Upper lobe of right lung (tissue), 1 donor: Measurements from ENCODE around the gene ASTN2. TPM values are rescaled to one million over a fixed set of nuclear protein-coding genes. Genes with fewer than 3 reads are reported as not detected.

Source experiments
- ATAC-seq: fragments of 200-7000 bp; cut with Tn5 transposase; one replicate; pipeline ENCODE4 v1.9.1; 2020; ENCODE audit warnings: mild to moderate bottlenecking, moderate library complexity
- DNase-seq: peaks from one replicate; pipeline ENCODE4 v3.0.0-alpha.2; 2020
- H3K27ac ChIP-seq: fragments of 200-600 bp; one replicate; pipeline ENCODE4 v1.8.0; 2022
- H3K27me3 ChIP-seq: fragments of 200-600 bp; one replicate; pipeline ENCODE4 v1.8.0; 2022; ENCODE audit warnings: mild to moderate bottlenecking
- H3K36me3 ChIP-seq: fragments of 200-600 bp; one replicate; pipeline ENCODE4 v1.8.0; 2022
- H3K4me1 ChIP-seq: fragments of 200-600 bp; one replicate; pipeline ENCODE4 v1.8.0; 2022
- H3K4me3 ChIP-seq: fragments of 200-600 bp; one replicate; pipeline ENCODE4 v1.8.0; 2022; ENCODE audit warnings: mild to moderate bottlenecking
- H3K9me3 ChIP-seq: fragments of 200-600 bp; one replicate; pipeline ENCODE4 v1.8.0; 2022
- CTCF ChIP-seq: fragments of 200-600 bp; IDR thresholded peaks from one replicate; pipeline ENCODE4 v1.8.0; 2022; ENCODE audit warnings: antibody characterized with exemption
- intact Hi-C: fragments of 100-400 bp; cut with DNase I; formaldehyde crosslinking; loops from one replicate; pipeline ENCODE4 v1.11.0; 2022
- total RNA-seq: library from RNA; stranded (reverse); fragmentation: NEBNext Ultra II Directional; extraction: Animal tissue kit (Norgen Biotek cat#: 25700); gene quantifications from one replicate; pipeline ENCODE4 v1.2.1, GENCODE V29; 2021
- donor health status: DM: no; HTN: yes; CAD: no; lungs with severe emphysema.

Gene ASTN2
- total RNA-seq, 1 donor from 2014 or later: 3.8 TPM

GRCh38 chr9:117135501-117136098 is 279.3 kb downstream of the ASTN2 start:
- Histone ChIP-seq H3K9me3 (no peaks in the 10 kb centered on the region), H3K4me3 (no peak overlapping the region), H3K4me1 (no peaks in the 10 kb centered on the region), H3K36me3 (no peaks in the 10 kb centered on the region), H3K27ac (no peak overlapping the region), H3K27me3 (no peaks in the 10 kb centered on the region)
- no peak for DNase-seq
- ATAC-seq: no peak
- no peak for TF ChIP-seq CTCF
- intact Hi-C loops: no loop called here

- Histone ChIP-seq H3K36me3 (no peaks in the 10 kb centered on the region), H3K9me3 (no peaks in the 10 kb centered on the region), H3K27ac (no peak overlapping the region), H3K27me3 (no peaks in the 10 kb centered on the region), H3K4me3 (no peak overlapping the region), H3K4me1 (no peaks in the 10 kb centered on the region)
- intact Hi-C loops: no loop called here
- TF ChIP-seq CTCF: no peak
- ATAC-seq: no peak
- DNase-seq: no peak
These were observed 279.9 kb downstream of the ASTN2 start for GRCh38 chr9:117134826-117135500.

- Histone ChIP-seq H3K4me3 (no peak overlapping the region), H3K27ac (no peak overlapping the region), H3K9me3 (no peaks in the 10 kb centered on the region), H3K27me3 (no peaks in the 10 kb centered on the region), H3K4me1 (no peaks in the 10 kb centered on the region), H3K36me3 (no peaks in the 10 kb centered on the region)
- intact Hi-C loops: no loop called here
- no peak for TF ChIP-seq CTCF
- no peak for DNase-seq
- no peak for ATAC-seq
These were observed 288.0 kb downstream of the ASTN2 start for GRCh38 chr9:117126871-117127270.

- Histone ChIP-seq H3K4me1 (no peaks in the 10 kb centered on the region), H3K4me3 (no peak overlapping the region), H3K9me3 (no peaks in the 10 kb centered on the region), H3K27me3 (no peaks in the 10 kb centered on the region), H3K36me3 (no peaks in the 10 kb centered on the region), H3K27ac (no peak overlapping the region)
- DNase-seq (no peak), ATAC-seq (no peak)
- TF ChIP-seq CTCF: no peak
- intact Hi-C loops: no loop called here
These were observed 289.3 kb downstream of the ASTN2 start for GRCh38 chr9:117125531-117125930.

GRCh38 chr9:117123729-117124128 is 291.1 kb downstream of the ASTN2 start:
- ATAC-seq (no peak), DNase-seq (no peak)
- TF ChIP-seq CTCF: no peak
- no peaks in the 10 kb centered on the region for H3K36me3 ChIP-seq
- intact Hi-C loops: no loop called here
- H3K9me3 ChIP-seq: no peaks in the 10 kb centered on the region
- H3K4me1 ChIP-seq: no peaks in the 10 kb centered on the region
- no peak overlapping the region for H3K4me3 ChIP-seq
- no peak overlapping the region for H3K27ac ChIP-seq
- no peaks in the 10 kb centered on the region for H3K27me3 ChIP-seq
